OCI-LY1 (cell line): ENCODE data around the gene SLC39A11.

Experiments used
- H2AFZ ChIP-seq: fragments of 200-600 bp; sonication (generic), shearing (Covaris generic); 2 replicates; pipeline ENCODE4 v1.6.0; 2014; ENCODE audit warnings: antibody characterized with exemption, mild to moderate bottlenecking, low read length
- H3F3A ChIP-seq: fragments of 200-600 bp; sonication (generic), shearing (Covaris generic); 2 replicates; pipeline ENCODE4 v1.6.0; 2014; ENCODE audit warnings: mild to moderate bottlenecking, antibody characterized with exemption, low read length, moderate library complexity; ENCODE audit not compliant: insufficient read depth
- H3K27ac ChIP-seq: fragments of 200-600 bp; sonication (generic); 2 replicates; pipeline ENCODE4 v1.5.1; 2014; ENCODE audit warnings: low read length, mixed run types, mild to moderate bottlenecking, low read depth; ENCODE audit not compliant: poor library complexity, severe bottlenecking
- H3K27me3 ChIP-seq: fragments of 200-600 bp; sonication (generic); 2 replicates; pipeline ENCODE4 v1.6.0; 2014; ENCODE audit warnings: antibody characterized with exemption, mild to moderate bottlenecking, low read length, moderate library complexity; ENCODE audit not compliant: insufficient read depth
- H3K36me3 ChIP-seq: fragments of 200-600 bp; sonication (generic); 2 replicates; pipeline ENCODE4 v1.6.1; 2014; ENCODE audit warnings: mild to moderate bottlenecking, antibody characterized with exemption, low read length, moderate library complexity, mixed read lengths; ENCODE audit not compliant: insufficient read depth
- H3K4me1 ChIP-seq: fragments of 200-600 bp; sonication (generic); 2 replicates; pipeline ENCODE4 v1.5.1; 2014; ENCODE audit warnings: mild to moderate bottlenecking, low read length, moderate library complexity; ENCODE audit not compliant: insufficient read depth, severe bottlenecking
- H3K4me2 ChIP-seq: fragments of 200-600 bp; sonication (generic), shearing (Covaris generic); 2 replicates; pipeline ENCODE4 v1.6.1; 2014; ENCODE audit warnings: low read length
- H3K4me3 ChIP-seq: fragments of 200-600 bp; sonication (generic); 2 replicates; pipeline ENCODE4 v1.5.1; 2014; ENCODE audit warnings: low read length, low read depth, mild to moderate bottlenecking, mixed read lengths; ENCODE audit not compliant: poor library complexity, severe bottlenecking
- H3K79me2 ChIP-seq: fragments of 200-600 bp; shearing (Covaris generic); 2 replicates; pipeline ENCODE4 v1.6.1; 2016; ENCODE audit warnings: mixed run types, low read length, mixed read lengths; ENCODE audit not compliant: insufficient read depth
- H3K9ac ChIP-seq: fragments of 200-600 bp; sonication (generic), shearing (Covaris generic); 2 replicates; pipeline ENCODE4 v1.6.1; 2014; ENCODE audit warnings: mild to moderate bottlenecking, low read length, mixed read lengths
- H3K9me2 ChIP-seq: fragments of 200-600 bp; sonication (generic), shearing (Covaris generic); 2 replicates; pipeline ENCODE4 v1.6.1; 2014; ENCODE audit warnings: low read depth, mild to moderate bottlenecking, low read length, mixed read lengths
- H3K9me3 ChIP-seq: fragments of 200-600 bp; shearing (Covaris generic); 2 replicates; pipeline ENCODE4 v1.6.1; 2014; ENCODE audit warnings: low read length, mixed read lengths
- H4K20me1 ChIP-seq: fragments of 200-600 bp; sonication (generic), shearing (Covaris generic); 2 replicates; pipeline ENCODE4 v1.6.0; 2016; ENCODE audit warnings: mild to moderate bottlenecking, low read length; ENCODE audit not compliant: insufficient read depth
- EZH2 ChIP-seq: fragments of 200-600 bp; sonication (generic), shearing (Covaris generic); IDR thresholded peaks from 2 replicates; pipeline ENCODE4 v1.8.0; 2017; ENCODE audit warnings: borderline replicate concordance, mixed run types, mild to moderate bottlenecking, antibody characterized with exemption, low read length, moderate library complexity, mixed read lengths
- TF ChIP-seq, protein P1 (sequence below): fragments of 200-600 bp; sonication (generic), shearing (Covaris generic); IDR thresholded peaks from 2 replicates; pipeline ENCODE4 v1.5.1; 2017; ENCODE audit warnings: mild to moderate bottlenecking, antibody characterized with exemption, low read length, moderate library complexity, mixed read lengths

SLC39A11 gene

DNA sequence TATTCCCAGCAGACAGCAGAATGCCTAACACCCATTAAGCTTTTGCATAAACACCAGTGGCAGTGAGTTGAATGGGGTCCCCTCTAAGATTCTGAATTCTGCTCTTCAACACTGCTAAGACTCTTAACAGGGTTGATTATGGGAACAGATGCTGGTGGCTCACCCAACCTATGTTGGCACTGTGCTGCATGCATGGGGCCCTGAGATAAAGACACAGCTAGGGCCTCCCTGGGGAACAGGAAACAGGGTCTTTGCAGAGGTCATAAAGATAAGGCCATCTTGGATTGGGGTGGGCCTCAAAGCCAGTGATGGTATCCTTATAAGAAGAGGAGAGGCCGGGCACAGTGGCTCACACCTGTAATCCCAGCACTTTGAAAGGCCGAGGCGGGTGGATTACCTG lies 190.8 kb downstream of the SLC39A11 start:
- H2AFZ ChIP-seq, result no peak overlapping the region
- H3K36me3 ChIP-seq, result no peaks in the 10 kb centered on the region
- H3F3A ChIP-seq, result no peaks in the 10 kb centered on the region
- H3K27me3 ChIP-seq, result no peaks in the 10 kb centered on the region
- no peaks in the 10 kb centered on the region for H3K79me2 ChIP-seq
- peaks cover 29% of the 10 kb centered on the region for H3K4me1 ChIP-seq
- no peak overlapping the region for H3K4me2 ChIP-seq
- H3K4me3 ChIP-seq, result no peak overlapping the region
- peak overlapping the region; percentile 80 for H3K27ac ChIP-seq
- H3K9me2 ChIP-seq, result no peaks in the 10 kb centered on the region
- no peak for TF ChIP-seq EZH2
- TF ChIP-seq, protein P1, sequence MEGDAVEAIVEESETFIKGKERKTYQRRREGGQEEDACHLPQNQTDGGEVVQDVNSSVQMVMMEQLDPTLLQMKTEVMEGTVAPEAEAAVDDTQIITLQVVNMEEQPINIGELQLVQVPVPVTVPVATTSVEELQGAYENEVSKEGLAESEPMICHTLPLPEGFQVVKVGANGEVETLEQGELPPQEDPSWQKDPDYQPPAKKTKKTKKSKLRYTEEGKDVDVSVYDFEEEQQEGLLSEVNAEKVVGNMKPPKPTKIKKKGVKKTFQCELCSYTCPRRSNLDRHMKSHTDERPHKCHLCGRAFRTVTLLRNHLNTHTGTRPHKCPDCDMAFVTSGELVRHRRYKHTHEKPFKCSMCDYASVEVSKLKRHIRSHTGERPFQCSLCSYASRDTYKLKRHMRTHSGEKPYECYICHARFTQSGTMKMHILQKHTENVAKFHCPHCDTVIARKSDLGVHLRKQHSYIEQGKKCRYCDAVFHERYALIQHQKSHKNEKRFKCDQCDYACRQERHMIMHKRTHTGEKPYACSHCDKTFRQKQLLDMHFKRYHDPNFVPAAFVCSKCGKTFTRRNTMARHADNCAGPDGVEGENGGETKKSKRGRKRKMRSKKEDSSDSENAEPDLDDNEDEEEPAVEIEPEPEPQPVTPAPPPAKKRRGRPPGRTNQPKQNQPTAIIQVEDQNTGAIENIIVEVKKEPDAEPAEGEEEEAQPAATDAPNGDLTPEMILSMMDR, result no peak
- no peaks in the 10 kb centered on the region for H4K20me1 ChIP-seq
- no peaks in the 10 kb centered on the region for H3K9me3 ChIP-seq
- H3K9ac ChIP-seq, result no peak overlapping the region

DNA sequence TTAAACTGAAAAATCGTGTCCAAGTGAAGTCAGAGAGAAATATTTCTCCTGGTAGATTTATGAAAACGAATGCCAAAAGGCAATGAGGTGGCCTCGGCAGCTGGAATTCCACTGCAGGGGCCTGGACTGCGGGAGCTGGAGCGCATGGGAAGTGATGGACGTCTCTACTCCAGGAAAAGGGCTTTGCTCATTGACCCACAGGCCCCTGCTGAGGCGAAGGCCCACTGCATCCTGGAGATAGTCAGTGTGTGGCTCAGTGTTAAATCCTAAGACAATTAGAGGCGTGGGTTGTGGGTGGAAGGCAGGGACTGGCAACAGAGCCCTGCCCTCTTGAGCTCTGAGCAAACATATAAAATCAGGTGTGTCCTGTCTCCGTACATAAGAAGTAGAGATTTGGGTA lies 191.4 kb downstream of the SLC39A11 start:
- H3K9me2 ChIP-seq, result no peaks in the 10 kb centered on the region
- no peak overlapping the region for H3K9ac ChIP-seq
- H4K20me1 ChIP-seq, result no peaks in the 10 kb centered on the region
- H3K36me3 ChIP-seq, result no peaks in the 10 kb centered on the region
- H3K4me2 ChIP-seq, result no peak overlapping the region
- no peak overlapping the region for H2AFZ ChIP-seq
- no peaks in the 10 kb centered on the region for H3K9me3 ChIP-seq
- peak overlapping the region; percentile 80 for H3K27ac ChIP-seq
- TF ChIP-seq EZH2, result no peak
- TF ChIP-seq, protein P1, result no peak
- H3K79me2 ChIP-seq, result no peaks in the 10 kb centered on the region
- H3K4me3 ChIP-seq, result no peak overlapping the region
- no peaks in the 10 kb centered on the region for H3K27me3 ChIP-seq
- peaks cover 29% of the 10 kb centered on the region for H3K4me1 ChIP-seq
- no peaks in the 10 kb centered on the region for H3F3A ChIP-seq

DNA sequence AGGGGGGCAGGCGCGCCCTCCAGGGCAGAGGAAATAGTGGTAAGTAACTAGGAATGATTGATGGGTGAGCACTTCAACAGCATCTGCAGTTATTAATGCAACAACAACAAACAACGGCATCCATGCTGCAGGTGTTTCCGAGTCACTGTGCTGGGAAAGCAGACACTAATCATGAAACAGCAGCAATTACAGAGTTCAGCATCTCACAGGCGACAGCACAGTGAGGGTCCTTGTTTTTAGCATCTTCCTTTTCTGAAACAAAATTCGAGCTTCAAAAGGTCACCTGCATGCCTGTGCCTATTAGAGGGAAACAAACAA lies 191.9 kb downstream of the SLC39A11 start:
- Histone ChIP-seq H3K4me2 (no peak overlapping the region), H2AFZ (no peak overlapping the region), H3K27me3 (no peaks in the 10 kb centered on the region), H3K9me2 (no peaks in the 10 kb centered on the region), H4K20me1 (no peaks in the 10 kb centered on the region), H3K9ac (no peak overlapping the region), H3K36me3 (no peaks in the 10 kb centered on the region), H3K79me2 (no peaks in the 10 kb centered on the region), H3K27ac (peak overlapping the region; percentile 80), H3F3A (no peaks in the 10 kb centered on the region), H3K4me3 (no peak overlapping the region), H3K9me3 (no peaks in the 10 kb centered on the region), H3K4me1 (peaks cover 29% of the 10 kb centered on the region)
- TF ChIP-seq, protein P1, result no peak
- no peak for TF ChIP-seq EZH2
